Stimulated activated CD4-positive, alpha-beta T cell treated with anti-CD3 and anti-CD28 coated beads, TNF-alpha, amount 100 ng/mL, for 48 hours (primary cell): Measurements from ENCODE around the gene AGPAT3.

Source experiments
- DNase-seq, 3 donors: peaks; one replicate each; pipeline ENCODE4 v3.0.0-alpha.2; 2020; ENCODE audit warnings: low read depth in 3 of 3

The AGPAT3 gene

GRCh38 chr21:43921979-43922945 lies 57.2 kb downstream of the AGPAT3 start:
- peak in 2 of 3 donors; percentile 14 to 31 for DNase-seq

- DNase-seq, result no peak
These were observed 57.9 kb downstream of the AGPAT3 start for GRCh38 chr21:43922949-43923348.

GRCh38 chr21:43923391-43923790 lies 58.4 kb downstream of the AGPAT3 start:
- DNase-seq, result no peak

GRCh38 chr21:43924421-43925095 lies 59.5 kb downstream of the AGPAT3 start:
- DNase-seq, result no peak

- no peak for DNase-seq
These were observed 60.1 kb downstream of the AGPAT3 start for GRCh38 chr21:43925096-43925481.

- DNase-seq, result no peak
These were observed 60.6 kb downstream of the AGPAT3 start for GRCh38 chr21:43925609-43926008.

GRCh38 chr21:43926196-43926595 lies 61.2 kb downstream of the AGPAT3 start:
- DNase-seq, result no peak

- DNase-seq, result no peak
These were observed 62.7 kb downstream of the AGPAT3 start for GRCh38 chr21:43927591-43928221.

- DNase-seq, result no peak
These were observed 63.5 kb downstream of the AGPAT3 start for GRCh38 chr21:43928222-43929125.

GRCh38 chr21:43929217-43929971 lies 64.4 kb downstream of the AGPAT3 start:
- DNase-seq, result no peak

GRCh38 chr21:43930074-43930847 lies 65.2 kb downstream of the AGPAT3 start:
- no peak for DNase-seq

- DNase-seq, result no peak
These were observed 65.9 kb downstream of the AGPAT3 start for GRCh38 chr21:43930848-43931375.

- no peak for DNase-seq
These were observed 66.5 kb downstream of the AGPAT3 start for GRCh38 chr21:43931489-43931888.

GRCh38 chr21:43932005-43932404 lies 67.0 kb downstream of the AGPAT3 start:
- no peak for DNase-seq

- DNase-seq, result no peak
These were observed 68.2 kb downstream of the AGPAT3 start for GRCh38 chr21:43933199-43933598.

- DNase-seq, result no peak
These were observed 68.7 kb downstream of the AGPAT3 start for GRCh38 chr21:43933680-43934079.

GRCh38 chr21:43934116-43934515 lies 69.1 kb downstream of the AGPAT3 start:
- no peak for DNase-seq

GRCh38 chr21:43934716-43935705 lies 70.0 kb downstream of the AGPAT3 start:
- DNase-seq, result no peak
